MCF 10A (cell line): Measurements from ENCODE around the gene SH3RF1. TPM values are rescaled to one million over a fixed set of nuclear protein-coding genes. Genes with fewer than 3 reads are reported as not detected.

ENCODE experiments used
- BruUV-seq: library from RNA; stranded (reverse); fragments of 400-500 nt; replicated peaks from 2 replicates; lab custom pipeline; 2021; lab: Mats Ljungman, UMichigan
- CTCF ChIA-PET: fragments of 300-600 bp; sonication (Branson Sonifier 250); formaldehyde crosslinking; extraction: SDS; loops from one replicate; lab custom pipeline; 2021; ENCODE audit warnings: antibody characterized with exemption, inconsistent platforms; lab: Yijun Ruan, JAX
- POLR2A ChIA-PET: fragments of 300-600, 350-650 bp; sonication (Branson Sonifier 250); formaldehyde crosslinking; extraction: SDS; loops from one replicate; lab custom pipeline; 2020; ENCODE audit warnings: antibody characterized with exemption, inconsistent platforms; lab: Yijun Ruan, JAX
- DNase-seq: peaks from one replicate; pipeline ENCODE4 v3.0.0-alpha.2; 2018; ENCODE audit not compliant: unreplicated experiment
- H3K27ac Mint-ChIP-seq: one replicate; pipeline ENCODE4 v1.8.0; 2022; ENCODE audit warnings: mild to moderate bottlenecking, low read depth, mixed read lengths; ENCODE audit not compliant: unreplicated experiment
- H3K27me3 Mint-ChIP-seq: one replicate; pipeline ENCODE4 v1.8.0; 2022; ENCODE audit warnings: mixed read lengths; ENCODE audit not compliant: insufficient read depth, unreplicated experiment
- H3K36me3 Mint-ChIP-seq: one replicate; pipeline ENCODE4 v1.8.0; 2022; ENCODE audit warnings: mild to moderate bottlenecking, moderate library complexity, mixed read lengths; ENCODE audit not compliant: insufficient read depth, unreplicated experiment
- H3K4me1 Mint-ChIP-seq: one replicate; pipeline ENCODE4 v1.8.0; 2022; ENCODE audit warnings: mixed read lengths; ENCODE audit not compliant: insufficient read depth, unreplicated experiment
- H3K4me3 Mint-ChIP-seq: one replicate; pipeline ENCODE4 v1.8.0; 2022; ENCODE audit warnings: mild to moderate bottlenecking, moderate library complexity, mixed read lengths; ENCODE audit not compliant: unreplicated experiment
- H3K9me3 Mint-ChIP-seq: one replicate; pipeline ENCODE4 v1.8.0; 2022; ENCODE audit warnings: mixed read lengths; ENCODE audit not compliant: unreplicated experiment
- CTCF ChIP-seq: fragments of 200-600 bp; IDR thresholded peaks from one replicate; pipeline ENCODE4 v1.8.0; 2022; ENCODE audit warnings: antibody characterized with exemption, mild to moderate bottlenecking; ENCODE audit not compliant: unreplicated experiment
- intact Hi-C: fragments of 100-400 bp; cut with micrococcal nuclease; formaldehyde crosslinking; loops from 2 replicates; pipeline ENCODE4 v1.14.1; 2022
- total RNA-seq: library from RNA; stranded (reverse); gene quantifications from 2 replicates; pipeline ENCODE4 v1.2.3, GENCODE V29; 2022

The SH3RF1 gene
- total RNA-seq, 1 experiment from 2014 or later, result 17.4 TPM

DNA sequence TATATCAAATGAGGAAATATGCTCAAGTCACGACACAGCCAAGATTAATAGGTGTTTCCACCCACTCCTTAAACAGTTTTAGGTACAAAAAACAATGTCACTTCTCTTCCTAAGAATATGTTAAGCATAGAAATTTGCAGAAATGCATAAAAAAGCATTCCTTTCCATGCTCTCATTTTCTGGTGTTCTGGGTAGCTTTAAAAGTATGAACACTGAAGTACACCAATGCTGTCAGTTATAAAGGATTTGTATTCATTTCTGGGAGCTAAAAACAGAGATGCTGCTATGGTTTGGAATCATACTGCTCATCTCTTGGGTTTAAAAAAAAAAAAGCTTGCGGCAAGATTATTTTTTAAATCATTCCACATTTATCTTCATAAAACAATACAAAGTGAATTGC, 20.8 kb downstream of the SH3RF1 start:
- no peaks in the 10 kb centered on the region for H3K27me3 Mint-ChIP-seq
- no peaks in the 10 kb centered on the region for H3K36me3 Mint-ChIP-seq
- H3K9me3 Mint-ChIP-seq, result no peaks in the 10 kb centered on the region
- TF ChIP-seq CTCF, result no peak
- H3K4me1 Mint-ChIP-seq, result peaks cover 57% of the 10 kb centered on the region
- ChIA-PET POLR2A (interaction anchor here (0.7 to 2.1 kb wide), 2 partner anchors 19 to 179 kb away, joined by 3 to 5 read pairs; no protein-coding TSS in a partner anchor), CTCF (no interaction called here)
- intact Hi-C loops, result no loop called here
- no TSS peak for BruUV-seq
- DNase-seq, result no peak
- no peak overlapping the region for H3K4me3 Mint-ChIP-seq
- H3K27ac Mint-ChIP-seq, result no peak overlapping the region

GRCh38 chr4:169249214-169249973, 21.4 kb downstream of the SH3RF1 start:
- Mint-ChIP-seq H3K4me3 (no peak overlapping the region), H3K27me3 (no peaks in the 10 kb centered on the region), H3K9me3 (no peaks in the 10 kb centered on the region), H3K4me1 (peaks cover 53% of the 10 kb centered on the region), H3K27ac (peak overlapping the region; percentile 37), H3K36me3 (no peaks in the 10 kb centered on the region)
- POLR2A ChIA-PET, result interaction anchor here (0.7 to 2.1 kb wide), 3 partner anchors 19 to 179 kb away, joined by 3 to 5 read pairs (median 5); no protein-coding TSS in a partner anchor
- CTCF ChIA-PET, result no interaction called here
- BruUV-seq, result no TSS peak
- no peak for TF ChIP-seq CTCF
- no peak for DNase-seq
- intact Hi-C loops, result no loop called here

GRCh38 chr4:169248645-169249044, 22.1 kb downstream of the SH3RF1 start:
- POLR2A ChIA-PET, result interaction anchor here (1.8 kb wide), 1 partner anchor 20 kb away, joined by 5 read pairs; no protein-coding TSS in a partner anchor
- H3K4me1 Mint-ChIP-seq, result peaks cover 53% of the 10 kb centered on the region
- no peak overlapping the region for H3K4me3 Mint-ChIP-seq
- DNase-seq, result no peak
- CTCF ChIA-PET, result no interaction called here
- H3K27me3 Mint-ChIP-seq, result no peaks in the 10 kb centered on the region
- no peak for TF ChIP-seq CTCF
- no TSS peak for BruUV-seq
- H3K36me3 Mint-ChIP-seq, result no peaks in the 10 kb centered on the region
- no peaks in the 10 kb centered on the region for H3K9me3 Mint-ChIP-seq
- intact Hi-C loops, result no loop called here
- H3K27ac Mint-ChIP-seq, result peak overlapping the region; percentile 37

- no peak overlapping the region for H3K27ac Mint-ChIP-seq
- H3K27me3 Mint-ChIP-seq, result no peaks in the 10 kb centered on the region
- CTCF ChIA-PET, result interaction anchor here (1.3 kb wide), 1 partner anchor 40 kb away, joined by 4 read pairs; no protein-coding TSS in a partner anchor
- H3K36me3 Mint-ChIP-seq, result no peaks in the 10 kb centered on the region
- H3K4me1 Mint-ChIP-seq, result peaks cover 39% of the 10 kb centered on the region
- no peak for DNase-seq
- no peak overlapping the region for H3K4me3 Mint-ChIP-seq
- no peaks in the 10 kb centered on the region for H3K9me3 Mint-ChIP-seq
- intact Hi-C loops, result no loop called here
- no TSS peak for BruUV-seq
- POLR2A ChIA-PET, result no interaction called here
- TF ChIP-seq CTCF, result no peak
These were observed 23.8 kb downstream of the SH3RF1 start for GRCh38 chr4:169246957-169247396.
